ENCODE data around the gene UBA3.

UBA3 gene

DNA sequence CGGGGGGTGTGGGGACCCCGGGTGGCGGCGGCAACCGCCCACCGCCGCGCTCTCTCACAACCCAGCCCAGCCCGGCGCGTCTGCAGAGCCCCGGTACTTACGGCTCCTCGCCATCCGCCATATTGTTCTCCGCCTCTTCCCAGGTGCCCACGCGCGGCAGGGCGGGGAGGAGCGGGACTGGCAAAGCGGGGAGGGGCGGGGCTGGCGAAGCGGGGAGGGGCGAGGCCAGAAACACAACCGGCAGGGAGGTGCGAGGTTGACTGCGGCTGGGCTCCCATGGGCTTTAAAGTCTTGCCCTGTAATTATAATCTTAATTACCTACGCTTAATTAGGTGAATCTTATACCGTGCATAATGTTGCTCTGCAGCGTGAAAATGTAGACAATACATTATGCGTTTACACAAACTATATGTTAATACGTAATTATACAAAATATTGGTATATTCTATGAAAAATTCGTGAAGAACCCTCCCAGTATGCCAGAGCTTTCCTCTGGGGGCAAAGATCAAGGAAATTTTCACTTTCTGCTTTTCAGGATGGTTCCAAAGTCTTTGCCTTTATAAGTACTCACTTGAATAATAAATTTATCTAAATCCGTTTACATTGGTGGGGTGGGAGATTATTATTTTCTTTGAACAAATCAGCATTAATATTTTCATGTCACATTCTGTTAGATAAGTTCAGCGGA lies at the start of gene UBA3:
TSS of gene UBA3 (minus strand) at position 133 of the 688 bp plus-strand sequence. CDS start at position 121, 12 bp downstream.
- DNase-seq, result peak; percentile 74

DNA sequence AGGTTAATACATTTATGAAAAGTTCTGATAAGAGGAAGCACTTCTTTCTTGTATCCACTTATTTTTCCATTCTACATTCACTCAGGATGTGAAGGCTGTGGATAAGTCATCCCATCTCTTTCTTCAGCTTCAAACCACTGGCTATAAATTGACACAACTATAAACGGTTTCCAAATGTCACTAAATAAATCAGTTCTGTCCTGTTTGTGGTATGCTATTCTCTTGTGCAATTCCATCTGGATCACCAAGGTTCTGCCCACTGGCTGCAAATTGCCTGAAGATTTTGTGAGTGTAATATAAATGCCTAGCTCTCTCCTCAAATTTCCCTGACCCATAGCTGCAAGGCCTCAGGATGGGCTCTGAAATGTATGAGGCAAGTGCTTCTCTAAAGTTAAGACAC lies 49.4 kb upstream of the UBA3 start:
- no peak for DNase-seq

DNA sequence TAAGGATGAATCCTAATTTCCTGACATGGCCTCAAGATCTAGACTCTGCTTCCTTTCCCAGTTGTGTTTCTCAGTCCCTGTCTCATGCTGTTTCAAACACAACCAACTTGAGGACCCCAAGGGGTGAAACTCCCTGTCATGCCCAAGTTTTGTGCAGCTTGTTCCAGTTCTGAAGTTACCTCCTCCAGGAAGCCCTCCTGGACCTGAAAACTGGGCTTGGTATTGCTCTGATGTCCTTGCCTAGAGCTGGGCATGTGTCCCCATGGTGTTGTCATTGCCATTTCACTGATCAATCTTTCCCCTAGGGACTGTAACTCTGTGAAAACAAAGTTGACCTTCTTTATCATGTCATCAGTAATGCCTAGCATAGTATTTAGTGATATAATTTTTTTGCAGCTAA lies 48.3 kb upstream of the UBA3 start:
- DNase-seq, result no peak

- DNase-seq, result no peak
Measured at GRCh38 chr3:69126999-69127398, 46.8 kb upstream of the UBA3 start.

GRCh38 chr3:69126216-69126615 lies 46.1 kb upstream of the UBA3 start:
- DNase-seq, result no peak

DNA sequence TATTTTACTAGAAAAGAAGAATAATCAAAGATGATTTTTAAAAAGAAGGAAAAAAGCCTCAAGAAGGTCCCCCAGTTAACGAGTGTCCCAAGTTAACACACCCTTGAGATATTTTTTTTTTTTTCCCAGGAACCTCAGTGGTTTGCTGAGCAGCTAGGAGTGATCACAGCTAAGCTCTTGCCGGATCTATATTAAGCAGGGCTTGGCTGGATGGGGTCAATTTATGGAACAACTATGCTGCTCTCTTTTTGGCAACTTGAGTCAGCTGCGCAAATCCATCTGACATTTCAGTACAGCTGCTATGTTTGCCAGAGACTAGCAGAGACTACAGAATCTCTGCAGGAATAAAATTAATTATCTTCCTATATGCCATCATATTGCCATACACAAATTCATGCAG lies 42.2 kb upstream of the UBA3 start, which contains the start of gene LMOD3:
TSS of gene LMOD3 (minus strand) at position 193 of the 400 bp plus-strand sequence. CDS start 209 bp downstream, outside the sequence.
- DNase-seq, result no peak

DNA sequence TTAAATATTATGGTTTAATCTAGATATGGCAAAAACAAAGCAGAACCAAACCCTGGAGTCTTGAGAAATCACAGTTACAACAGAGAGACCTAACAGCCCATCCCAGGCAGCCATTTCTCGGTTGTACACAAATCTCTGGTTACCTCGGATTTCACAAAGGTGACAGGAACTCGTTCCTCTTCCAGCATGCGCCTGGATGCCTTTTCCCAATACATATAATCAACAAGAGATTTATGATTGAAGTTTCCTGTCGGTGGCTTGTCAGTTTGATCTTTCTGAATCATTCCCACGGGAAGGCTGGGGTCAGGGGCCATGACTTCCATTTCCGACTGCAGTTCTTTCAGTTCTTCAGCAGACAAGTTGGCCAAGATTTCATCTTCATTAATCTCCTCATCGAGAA lies 41.8 kb upstream of the UBA3 start:
- no peak for DNase-seq

- DNase-seq, result no peak
Measured at GRCh38 chr3:69121513-69121912, 41.3 kb upstream of the UBA3 start.

- peak; percentile 43 for DNase-seq
Measured at GRCh38 chr3:69120879-69121464, 40.8 kb upstream of the UBA3 start.

GRCh38 chr3:69119681-69120080 lies 39.5 kb upstream of the UBA3 start:
- no peak for DNase-seq

GRCh38 chr3:69119138-69119537 lies 39.0 kb upstream of the UBA3 start:
- no peak for DNase-seq

GRCh38 chr3:69118555-69118954 lies 38.4 kb upstream of the UBA3 start:
- no peak for DNase-seq

DNA sequence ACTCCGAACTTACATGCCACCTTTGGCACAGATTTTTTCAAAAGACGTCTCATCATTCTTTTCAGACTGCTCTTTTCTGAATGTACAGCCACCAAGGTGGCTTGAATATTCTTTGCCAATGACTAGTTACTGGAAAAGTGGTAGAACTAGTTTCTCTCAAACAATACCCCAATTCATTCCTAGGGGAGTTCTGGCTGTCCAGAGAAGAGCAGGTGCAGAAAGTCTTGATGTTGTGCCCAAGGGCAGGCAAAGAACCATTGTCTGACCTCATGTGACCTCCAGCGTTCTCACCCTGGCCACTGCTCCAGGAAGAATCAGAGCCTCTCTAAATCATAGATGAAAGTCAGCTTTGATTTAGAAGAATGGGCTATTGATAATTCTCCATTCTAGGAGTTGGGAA lies 36.7 kb upstream of the UBA3 start:
- DNase-seq, result no peak

DNA sequence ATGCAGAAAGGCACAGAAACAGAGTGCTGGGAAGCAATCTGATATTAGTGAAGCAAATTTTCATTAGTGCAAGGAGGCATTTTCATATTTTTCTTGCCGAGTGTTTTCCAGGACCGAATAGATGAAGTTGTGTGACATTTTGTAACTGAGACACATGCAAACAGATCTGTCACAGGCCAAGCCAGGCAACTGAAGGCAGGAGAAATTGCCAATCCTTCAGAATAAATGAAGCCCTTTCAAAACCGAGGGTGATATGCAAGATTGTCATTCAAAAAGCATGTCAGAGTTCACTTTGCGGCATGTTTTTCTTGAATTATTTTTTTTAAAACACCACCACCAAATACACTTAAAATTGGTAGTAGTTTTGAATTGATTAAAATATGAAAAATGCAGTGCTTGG lies 36.0 kb upstream of the UBA3 start:
- no peak for DNase-seq

DNA sequence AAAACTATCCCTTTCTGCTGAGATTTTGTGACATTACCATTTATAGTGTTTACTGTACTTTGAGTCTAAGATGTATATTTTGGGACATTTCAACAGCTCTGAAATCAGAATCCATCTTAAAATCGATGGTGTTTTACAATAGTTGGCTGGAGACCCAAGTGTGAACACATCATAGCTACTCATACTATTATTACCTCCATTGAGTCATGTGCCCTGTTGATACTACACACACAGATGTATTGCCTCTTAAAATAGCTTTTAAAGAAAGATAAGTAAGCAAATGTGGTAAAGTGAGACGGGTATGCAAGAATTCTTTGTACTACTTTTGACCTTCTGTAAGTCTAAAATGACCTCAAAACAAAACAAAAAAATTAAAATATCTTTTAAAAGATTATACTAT lies 35.6 kb upstream of the UBA3 start:
- no peak for DNase-seq

DNA sequence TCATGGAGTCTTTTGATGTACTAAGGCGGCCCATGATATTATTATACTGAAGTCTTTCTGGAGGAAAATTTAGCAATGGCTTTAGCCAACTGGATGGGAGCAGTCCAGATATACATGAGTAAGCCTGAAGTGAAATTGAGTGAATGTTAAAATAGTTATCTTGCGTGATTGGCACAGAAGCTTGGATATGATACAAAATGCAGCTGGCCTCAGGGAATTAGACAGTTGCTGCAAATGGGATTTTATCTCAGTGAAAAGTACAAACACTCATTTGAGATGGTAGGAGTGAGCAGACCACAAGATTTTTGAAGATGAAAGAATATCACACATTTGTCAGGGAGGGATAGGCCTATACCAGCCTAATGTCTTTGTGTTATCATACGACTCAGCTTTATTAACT lies 33.4 kb upstream of the UBA3 start:
- DNase-seq, result no peak

GRCh38 chr3:69110941-69111546 lies 30.9 kb upstream of the UBA3 start:
- no peak for DNase-seq

DNA sequence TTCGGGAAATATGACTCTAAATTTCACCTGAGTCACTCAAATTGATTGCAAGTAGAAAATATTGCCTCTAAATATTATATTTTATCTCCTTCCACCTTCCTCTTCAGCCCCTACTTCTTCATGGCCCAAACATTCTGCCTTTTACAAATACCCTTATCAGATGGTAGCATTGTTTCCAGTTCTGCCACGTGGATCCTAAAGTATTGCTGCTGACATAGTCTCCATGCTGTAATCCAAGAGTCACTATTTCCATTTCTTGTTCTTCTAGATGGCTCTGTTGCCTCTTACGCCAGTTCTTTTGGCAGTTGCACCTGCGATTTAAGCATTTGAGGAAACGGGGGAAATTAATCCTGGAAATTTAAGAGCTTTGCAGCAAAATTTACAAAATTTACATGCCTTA lies 28.6 kb upstream of the UBA3 start:
- no peak for DNase-seq

DNA sequence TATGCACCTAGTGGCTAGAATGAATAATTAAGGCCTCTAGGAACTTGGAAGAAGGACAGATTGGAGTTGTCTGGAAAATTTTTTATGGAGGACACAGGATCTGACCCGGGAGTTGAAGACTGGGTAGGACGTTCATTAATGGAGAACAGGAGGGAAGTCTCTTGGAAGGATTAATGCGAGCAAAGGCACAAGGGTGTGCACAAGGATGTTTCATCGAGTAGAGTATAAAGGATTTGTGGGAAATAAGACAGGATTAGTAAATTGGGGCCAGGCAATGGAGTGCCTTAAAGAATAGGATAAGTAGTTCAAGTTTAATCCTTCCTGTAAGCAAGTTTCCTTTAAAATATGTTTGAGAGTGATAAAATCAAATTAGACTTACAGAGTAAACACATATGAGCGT lies 27.7 kb upstream of the UBA3 start:
- DNase-seq, result no peak

DNA sequence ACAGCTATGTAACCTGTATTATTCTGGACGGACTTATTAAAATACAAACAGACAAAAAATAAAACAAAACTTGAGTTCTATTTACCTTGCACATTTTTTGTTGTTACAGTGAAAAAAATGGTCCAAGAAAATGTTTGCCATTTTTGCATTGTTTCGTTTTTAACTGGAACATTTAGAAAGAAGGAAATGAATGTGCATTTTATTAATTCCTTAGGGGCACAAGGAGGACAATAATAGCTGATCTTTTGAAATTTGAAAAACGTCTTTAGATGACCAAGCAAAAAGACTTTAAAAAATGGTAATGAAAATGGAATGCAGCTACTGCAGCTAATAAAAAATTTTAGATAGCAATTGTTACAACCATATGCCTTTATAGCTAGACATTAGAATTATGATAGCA lies 25.2 kb upstream of the UBA3 start:
- no peak for DNase-seq

DNA sequence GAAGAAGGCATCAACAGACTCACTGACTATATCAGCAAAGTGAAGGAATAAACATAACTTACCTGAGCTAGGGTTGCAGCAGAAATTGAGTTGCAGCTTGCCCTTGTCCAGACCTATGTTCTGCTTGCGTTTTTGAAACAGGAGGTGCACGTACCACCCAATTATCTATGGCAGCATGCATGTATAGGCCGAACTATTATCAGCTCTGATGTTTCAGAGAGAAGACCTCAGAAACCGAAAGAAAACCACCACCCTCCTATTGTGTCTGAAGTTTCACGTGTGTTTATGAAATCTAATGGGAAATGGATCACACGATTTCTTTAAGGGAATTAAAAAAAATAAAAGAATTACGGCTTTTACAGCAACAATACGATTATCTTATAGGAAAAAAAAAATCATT lies 24.4 kb upstream of the UBA3 start:
- DNase-seq, result no peak

DNA sequence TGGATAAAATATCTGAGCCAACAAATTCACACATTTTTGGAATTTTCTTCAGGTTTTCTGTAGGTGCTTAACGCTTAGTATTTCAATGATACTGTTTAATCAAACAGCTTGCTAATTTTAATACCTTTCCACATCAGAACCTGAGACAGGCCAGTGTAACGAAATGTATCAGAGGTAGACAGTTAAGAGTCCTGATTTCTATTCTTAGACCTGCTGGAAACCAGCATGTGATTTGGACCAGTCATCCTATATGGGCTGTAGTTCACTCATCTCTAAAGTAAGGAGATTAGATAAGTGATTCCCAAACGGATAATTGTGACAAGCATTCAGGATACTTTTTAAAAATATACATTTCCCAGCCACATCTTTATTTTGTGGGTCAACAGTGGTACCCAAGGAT lies 23.0 kb upstream of the UBA3 start:
- DNase-seq, result no peak

DNA sequence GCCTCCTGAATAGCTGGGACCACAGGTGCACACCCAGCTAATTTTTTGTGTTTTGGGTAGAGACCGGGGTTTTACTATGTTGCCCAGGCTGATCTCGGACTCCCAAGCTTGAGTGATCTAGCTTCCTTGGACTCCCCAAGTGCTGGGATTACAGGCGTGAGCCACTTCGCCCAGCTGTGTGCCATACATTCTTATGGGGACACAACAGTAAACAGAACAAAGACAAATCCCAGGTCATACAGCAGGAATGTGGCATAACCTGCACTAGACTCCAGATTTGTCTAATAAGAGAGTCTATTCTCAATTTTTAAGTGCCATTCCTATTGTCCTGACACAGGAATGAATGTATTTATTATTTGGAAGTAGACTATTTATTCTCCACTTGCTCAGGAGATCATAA lies 22.2 kb upstream of the UBA3 start:
- DNase-seq, result no peak

- DNase-seq, result no peak
Measured at GRCh38 chr3:69099576-69099975, 19.4 kb upstream of the UBA3 start.
